Naive thymus-derived CD8-positive, alpha-beta T cell (primary cell): Measurements from ENCODE around the gene DNAJC15. TPM values are rescaled to one million over a fixed set of nuclear protein-coding genes. Genes with fewer than 3 reads are reported as not detected.
"Not testable (repeated sequence)": the region's sequence is repeated elsewhere in the genome, so short reads cannot be mapped to it uniquely, and the experiment has no call there.

Experiments used
- ATAC-seq, 2 donors: fragments of 150-1000 bp; cut with Tn5 transposase in 1 of 2; sonication (Bioruptor Pico), chemical (Tn5 transposase) in 1 of 2; 1 replicate in 1 of 2; 2 replicates in 1 of 2; pipeline ENCODE4 v1.10.0; 2021; ENCODE audit warnings: mild to moderate bottlenecking in 2 of 2, moderate library complexity in 2 of 2
- POLR2A ChIA-PET: fragments of 350-600 bp; sonication (Branson Sonifier 250); formaldehyde crosslinking; loops from one replicate; lab custom pipeline; 2021; ENCODE audit warnings: antibody characterized with exemption; lab: Charles Lee
- DNase-seq, 10 donors: peaks; one replicate each; pipeline versions ENCODE4 v3.0.0 to v3.0.0-alpha.2; 2020 to 2022
- H3K27ac Mint-ChIP-seq, 10 donors: one replicate each; pipeline ENCODE4 v1.8.0; 2020 to 2022; ENCODE audit warnings: mild to moderate bottlenecking in 10 of 10, mixed read lengths in 10 of 10, moderate library complexity in 4 of 10, inconsistent platforms in 1 of 10
- H3K27me3 Mint-ChIP-seq, 5 donors: one replicate each; pipeline ENCODE4 v1.8.0; 2021 to 2022; ENCODE audit warnings: mixed read lengths in 5 of 5
- H3K36me3 Mint-ChIP-seq, 3 donors: one replicate each; pipeline ENCODE4 v1.8.0; 2020 to 2022; ENCODE audit warnings: mixed read lengths in 3 of 3, mild to moderate bottlenecking in 2 of 3, inconsistent platforms in 1 of 3
- H3K4me1 Mint-ChIP-seq, 4 donors: one replicate each; pipeline ENCODE4 v1.8.0; 2021 to 2022; ENCODE audit warnings: mixed read lengths in 4 of 4
- H3K4me3 Mint-ChIP-seq, 10 donors: one replicate each; pipeline ENCODE4 v1.8.0; 2020 to 2022; ENCODE audit warnings: mild to moderate bottlenecking in 10 of 10, mixed read lengths in 10 of 10, moderate library complexity in 6 of 10, inconsistent platforms in 1 of 10
- H3K9me3 Mint-ChIP-seq, 9 donors: one replicate each; pipeline ENCODE4 v1.8.0; 2020 to 2022; ENCODE audit warnings: mixed read lengths in 9 of 9, mild to moderate bottlenecking in 3 of 9, inconsistent platforms in 1 of 9, moderate library complexity in 1 of 9
- polyA plus RNA-seq, 3 donors: library from polyadenylated mRNA; unstranded; fragments of 300-500 nt; fragmentation: Illumina TruSeq; gene quantifications; one replicate each; pipeline ENCODE4 v1.2.3, GENCODE V29; 2021
- total RNA-seq, 8 experiments: library from RNA in 2 of 8; stranded (reverse) in 2 of 8; gene quantifications; one replicate each; pipeline ENCODE4 v1.2.3 and lab custom pipeline; 2021 to 2026

Gene DNAJC15
- total and polyA plus RNA-seq, 5 experiments from 2014 or later: 9.5 to 26.5 (median 12.7) TPM

DNA sequence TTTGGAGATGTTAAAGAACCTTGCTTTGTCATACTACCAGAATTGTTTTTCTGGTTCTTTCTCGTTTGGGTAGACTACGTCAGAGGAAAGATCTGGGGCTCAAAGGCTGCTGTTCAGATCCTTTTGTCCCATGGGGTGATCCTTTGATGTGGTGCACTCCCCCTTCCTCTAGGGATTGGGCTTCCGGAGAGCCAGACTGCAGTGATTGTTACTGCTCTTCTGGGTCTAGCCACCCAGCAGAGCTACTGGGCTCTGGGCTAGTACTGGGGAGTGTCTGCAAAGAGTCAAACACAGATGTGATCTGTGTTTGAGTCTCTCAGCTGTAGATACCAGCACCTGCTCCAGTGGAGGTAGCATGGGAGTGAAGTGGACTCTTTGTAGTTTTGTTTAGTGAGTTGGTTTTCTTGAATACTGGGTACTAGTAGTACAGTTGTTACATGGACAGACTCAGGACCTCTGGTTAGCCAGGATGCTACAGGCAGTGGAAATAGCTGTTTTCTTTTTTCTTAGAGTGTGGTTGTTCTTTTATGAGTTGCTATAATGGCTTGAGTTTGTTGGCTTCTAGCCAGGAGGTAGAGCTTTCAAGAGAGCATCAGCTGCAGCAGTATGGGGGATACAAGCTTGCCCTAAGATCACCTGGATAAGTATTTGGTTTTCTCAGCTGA is 34.4 kb downstream of the DNAJC15 start:
- ATAC-seq (peak; percentile 80), DNase-seq (peak in 9 of 10 donors; percentile 34 to 79 (median 71))
- Mint-ChIP-seq H3K4me1 (peaks cover 30 to 52% (median 42%) of the 10 kb centered on the region in 4 donors), H3K27me3 (no peaks in the 10 kb centered on the region), H3K9me3 (peaks cover 0 to 7% (median 0%) of the 10 kb centered on the region in 9 donors), H3K36me3 (peaks cover 0 to 15% (median 6%) of the 10 kb centered on the region in 3 donors), H3K4me3 (peak overlapping the region in 9 of 10 donors; percentile 34 to 77 (median 66)), H3K27ac (peak overlapping the region in 9 of 10 donors; percentile 76 to 96 (median 91))
- POLR2A ChIA-PET: interaction anchor here (0.8 to 4.1 kb wide), 2 partner anchors 26 to 66 kb away, joined by 3 to 26 read pairs; partner anchors contain the start of gene EPSTI1

DNA sequence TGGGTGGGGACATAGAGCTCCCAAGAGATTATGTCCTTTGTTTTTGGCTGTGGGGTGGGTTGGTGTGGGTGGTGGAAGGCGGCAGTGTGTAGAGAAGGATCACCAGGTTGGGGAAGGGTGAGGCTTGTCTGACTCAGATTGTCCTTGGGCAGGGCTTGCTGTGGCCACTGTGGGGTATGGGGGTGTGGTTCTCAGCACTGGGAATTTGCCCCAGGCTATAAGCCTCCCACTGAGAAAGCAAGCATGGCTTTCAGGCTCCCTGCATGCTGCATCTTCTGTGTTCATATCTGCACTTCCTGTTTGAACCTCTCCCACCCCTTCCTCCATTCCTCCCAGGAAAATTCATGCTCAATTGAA is 34.9 kb downstream of the DNAJC15 start:
- POLR2A ChIA-PET: interaction anchor here (0.8 to 4.1 kb wide), 2 partner anchors 27 to 66 kb away, joined by 3 to 26 read pairs; partner anchors contain the start of gene EPSTI1
- DNase-seq (peak in 1 of 10 donors; percentile 6), ATAC-seq (peak in 1 of 2 donors; percentile 15)
- Mint-ChIP-seq H3K27me3 (no peaks in the 10 kb centered on the region), H3K36me3 (peaks cover 0 to 12% (median 6%) of the 10 kb centered on the region in 3 donors), H3K4me1 (peaks cover 29 to 52% (median 40%) of the 10 kb centered on the region in 4 donors), H3K9me3 (peaks cover 0 to 2% (median 0%) of the 10 kb centered on the region in 9 donors), H3K27ac (peak overlapping the region in 9 of 10 donors; percentile 80 to 96 (median 91)), H3K4me3 (peak overlapping the region in 9 of 10 donors; percentile 17 to 77 (median 59))

DNA sequence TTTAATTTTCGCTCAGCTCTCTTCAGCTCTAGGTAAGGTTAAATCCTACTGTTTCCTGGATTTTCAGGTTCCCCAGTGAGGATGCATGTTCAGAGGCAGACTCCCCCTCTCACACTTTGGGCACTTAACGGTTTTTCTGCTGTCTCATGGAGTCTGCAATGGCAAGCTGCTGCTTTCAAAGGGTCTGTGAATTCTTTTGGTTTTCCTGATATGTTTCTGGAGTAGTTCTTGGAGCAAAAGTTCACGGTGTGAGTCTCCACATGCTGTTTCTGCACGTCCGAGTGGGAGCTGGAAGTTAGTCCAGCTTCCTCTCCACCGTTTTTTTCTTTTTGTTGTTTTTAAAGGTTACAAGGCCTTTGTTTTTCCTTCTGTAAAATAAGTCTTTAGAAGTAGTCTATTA is 35.4 kb downstream of the DNAJC15 start:
- POLR2A ChIA-PET: no interaction called here
- Mint-ChIP-seq H3K4me3 (peak overlapping the region in 1 of 10 donors; percentile 13), H3K27ac (peak overlapping the region in 8 of 10 donors; percentile 15 to 96 (median 88))

DNA sequence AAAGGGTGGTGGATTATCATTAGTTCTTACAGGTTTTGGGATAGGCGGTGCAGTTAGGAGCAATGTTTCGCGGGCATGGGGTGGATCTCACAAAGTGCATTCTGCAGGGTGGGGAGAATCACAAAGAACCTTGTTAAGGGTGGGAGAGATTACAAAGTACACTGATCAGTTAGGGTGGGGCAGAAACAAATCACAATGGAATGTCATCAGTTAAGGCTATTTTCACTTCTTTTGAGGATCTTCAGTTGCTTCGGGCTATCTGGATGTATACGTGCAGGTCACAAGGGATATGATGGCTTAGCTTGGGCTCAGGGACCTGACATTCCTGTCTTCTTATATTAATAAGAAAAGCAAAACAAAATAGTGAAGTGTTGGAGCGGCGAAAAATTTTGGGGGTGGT is 36.4 kb downstream of the DNAJC15 start:
- DNase-seq, H3K9me3 Mint-ChIP-seq, H3K4me3 Mint-ChIP-seq, POLR2A ChIA-PET, H3K27me3 Mint-ChIP-seq, ATAC-seq: not testable (repeated sequence)
- Mint-ChIP-seq H3K27ac (peak overlapping the region in 6 of 10 donors; percentile 5 to 79 (median 49)), H3K36me3 (peaks cover 0 to 10% (median 10%) of the 10 kb centered on the region in 3 donors), H3K4me1 (peaks cover 29 to 55% (median 40%) of the 10 kb centered on the region in 4 donors)

More for the DNA sequence above, 35.4 kb downstream of the DNAJC15 start:
- Mint-ChIP-seq H3K36me3 (peaks cover 0 to 10% (median 6%) of the 10 kb centered on the region in 3 donors), H3K4me1 (peaks cover 27 to 52% (median 40%) of the 10 kb centered on the region in 4 donors), H3K27me3 (no peaks in the 10 kb centered on the region), H3K9me3 (no peaks in the 10 kb centered on the region)
- ATAC-seq: no peak
- no peak for DNase-seq

DNA sequence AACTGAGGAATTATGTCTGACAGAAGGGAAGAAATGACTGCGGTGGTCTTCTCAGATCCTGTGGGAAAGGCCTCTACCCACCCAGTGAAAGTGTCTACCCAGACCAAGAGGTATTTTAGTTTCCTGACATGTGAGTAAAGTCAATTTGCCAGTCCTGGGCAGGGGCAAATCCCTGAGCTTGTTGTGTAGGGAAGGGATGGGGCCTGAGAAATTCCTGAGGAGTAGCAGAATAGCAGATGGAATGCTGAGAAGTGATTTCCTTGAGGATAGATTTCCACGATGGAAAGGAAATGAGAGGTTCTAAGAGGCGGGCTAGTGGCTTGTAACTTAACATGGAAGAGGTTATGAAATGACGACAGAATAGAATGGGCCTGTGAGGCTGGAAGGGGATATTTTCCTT is 37.4 kb downstream of the DNAJC15 start:
- H3K4me1 Mint-ChIP-seq: peaks cover 29 to 55% (median 40%) of the 10 kb centered on the region in 4 donors
- DNase-seq, ATAC-seq, H3K27me3 Mint-ChIP-seq, POLR2A ChIA-PET, H3K9me3 Mint-ChIP-seq, H3K4me3 Mint-ChIP-seq: not testable (repeated sequence)
- peak overlapping the region in 3 of 10 donors; percentile 49 to 65 (median 58) for H3K27ac Mint-ChIP-seq
- peaks cover 0 to 10% (median 10%) of the 10 kb centered on the region in 3 donors for H3K36me3 Mint-ChIP-seq

DNA sequence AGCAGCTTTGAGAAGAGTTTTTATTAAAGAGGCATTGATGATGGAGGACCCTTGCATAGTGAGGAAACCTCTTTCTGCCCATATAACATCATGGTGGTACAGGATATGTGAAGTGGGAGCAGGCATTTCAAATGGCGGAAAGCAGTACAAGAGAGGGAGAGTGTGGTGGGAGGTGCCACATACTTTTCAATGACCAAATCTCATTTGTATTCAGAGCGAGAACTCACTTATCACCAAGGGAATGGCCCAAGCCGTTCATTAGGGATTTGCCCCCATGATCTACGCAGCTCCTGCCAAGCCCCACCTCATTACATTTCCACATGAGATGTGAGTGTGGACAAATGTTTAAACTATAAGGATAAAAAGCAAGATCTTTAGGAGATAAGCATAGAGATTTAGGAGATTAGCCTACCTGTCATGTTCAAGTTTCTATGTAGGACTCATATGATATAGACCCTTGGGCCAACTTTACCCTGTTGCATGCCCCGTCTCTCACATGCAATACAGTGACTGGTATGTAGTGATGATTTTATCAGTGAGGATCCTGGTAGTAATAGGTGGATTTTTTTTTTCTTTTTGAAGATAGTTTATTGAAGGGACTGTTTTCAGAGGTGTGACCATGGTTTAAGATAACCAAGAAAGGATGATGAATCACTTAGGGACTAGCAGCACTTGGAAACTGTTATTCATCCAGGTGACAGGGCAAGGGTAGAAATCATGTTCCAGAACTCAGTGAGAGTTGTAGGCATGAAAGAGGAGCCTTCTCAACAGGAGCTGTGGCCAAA is 38.3 kb downstream of the DNAJC15 start:
- H3K9me3 Mint-ChIP-seq: no peaks in the 10 kb centered on the region
- H3K36me3 Mint-ChIP-seq: peaks cover 0 to 18% (median 15%) of the 10 kb centered on the region in 3 donors
- DNase-seq: no peak
- peaks cover 23 to 49% (median 37%) of the 10 kb centered on the region in 4 donors for H3K4me1 Mint-ChIP-seq
- POLR2A ChIA-PET: no interaction called here
- peak overlapping the region in 4 of 10 donors; percentile 7 to 63 (median 35) for H3K27ac Mint-ChIP-seq
- no peak overlapping the region for H3K4me3 Mint-ChIP-seq
- H3K27me3 Mint-ChIP-seq: no peaks in the 10 kb centered on the region
- ATAC-seq: no peak

DNA sequence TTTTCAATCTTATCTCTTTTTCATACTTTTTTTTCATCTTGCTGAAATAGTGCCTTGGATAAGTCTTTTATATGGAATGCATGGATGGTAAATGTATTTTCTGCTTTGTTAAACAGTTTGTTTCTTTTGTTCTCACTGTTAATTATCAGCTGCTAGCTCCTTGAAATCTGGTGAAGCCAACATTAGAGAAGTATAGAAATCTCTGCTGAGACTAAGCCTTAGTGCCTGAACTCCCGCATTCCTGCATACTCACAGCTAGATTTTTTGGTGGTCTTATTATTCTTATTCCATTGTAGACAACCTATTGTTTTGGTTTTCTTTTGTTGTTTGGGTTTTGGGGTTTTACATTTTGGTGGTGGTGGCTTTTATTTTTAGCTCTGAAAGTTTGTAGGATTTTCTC is 48.4 kb downstream of the DNAJC15 start:
- ATAC-seq: no peak
- peaks cover 12 to 35% (median 29%) of the 10 kb centered on the region in 4 donors for H3K4me1 Mint-ChIP-seq
- no peaks in the 10 kb centered on the region for H3K27me3 Mint-ChIP-seq
- no peak overlapping the region for H3K4me3 Mint-ChIP-seq
- peak overlapping the region in 5 of 10 donors; percentile 8 to 61 (median 21) for H3K27ac Mint-ChIP-seq
- POLR2A ChIA-PET: no interaction called here
- peaks cover 10 to 40% (median 17%) of the 10 kb centered on the region in 3 donors for H3K36me3 Mint-ChIP-seq
- DNase-seq: no peak
- peaks cover 0 to 1% (median 0%) of the 10 kb centered on the region in 9 donors for H3K9me3 Mint-ChIP-seq

DNA sequence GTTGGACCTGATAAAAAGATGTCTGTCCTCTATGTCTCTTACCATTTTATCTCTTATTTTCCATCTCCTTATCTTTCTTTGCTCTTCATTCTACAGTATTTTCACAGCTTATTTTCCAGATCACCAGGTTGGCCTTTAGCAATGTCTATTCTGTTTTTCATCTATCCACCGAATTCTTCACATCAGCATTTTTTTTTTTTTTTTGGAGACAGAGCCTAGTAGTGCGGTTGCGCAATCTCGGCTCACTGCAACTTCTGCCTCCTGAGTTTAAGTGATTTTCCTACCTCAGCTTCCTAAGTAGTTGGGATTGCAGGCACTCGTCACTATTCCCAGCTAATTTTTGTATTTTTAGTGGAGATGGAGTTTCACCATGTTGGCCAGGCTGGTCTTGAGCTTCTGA is 49.0 kb downstream of the DNAJC15 start:
- peaks cover 10 to 38% (median 17%) of the 10 kb centered on the region in 3 donors for H3K36me3 Mint-ChIP-seq
- DNase-seq (no peak), ATAC-seq (no peak)
- POLR2A ChIA-PET: no interaction called here
- peak overlapping the region in 5 of 10 donors; percentile 6 to 61 (median 31) for H3K27ac Mint-ChIP-seq
- H3K27me3 Mint-ChIP-seq: no peaks in the 10 kb centered on the region
- H3K4me3 Mint-ChIP-seq: no peak overlapping the region
- peaks cover 0 to 1% (median 0%) of the 10 kb centered on the region in 9 donors for H3K9me3 Mint-ChIP-seq
- peaks cover 12 to 38% (median 33%) of the 10 kb centered on the region in 4 donors for H3K4me1 Mint-ChIP-seq

DNA sequence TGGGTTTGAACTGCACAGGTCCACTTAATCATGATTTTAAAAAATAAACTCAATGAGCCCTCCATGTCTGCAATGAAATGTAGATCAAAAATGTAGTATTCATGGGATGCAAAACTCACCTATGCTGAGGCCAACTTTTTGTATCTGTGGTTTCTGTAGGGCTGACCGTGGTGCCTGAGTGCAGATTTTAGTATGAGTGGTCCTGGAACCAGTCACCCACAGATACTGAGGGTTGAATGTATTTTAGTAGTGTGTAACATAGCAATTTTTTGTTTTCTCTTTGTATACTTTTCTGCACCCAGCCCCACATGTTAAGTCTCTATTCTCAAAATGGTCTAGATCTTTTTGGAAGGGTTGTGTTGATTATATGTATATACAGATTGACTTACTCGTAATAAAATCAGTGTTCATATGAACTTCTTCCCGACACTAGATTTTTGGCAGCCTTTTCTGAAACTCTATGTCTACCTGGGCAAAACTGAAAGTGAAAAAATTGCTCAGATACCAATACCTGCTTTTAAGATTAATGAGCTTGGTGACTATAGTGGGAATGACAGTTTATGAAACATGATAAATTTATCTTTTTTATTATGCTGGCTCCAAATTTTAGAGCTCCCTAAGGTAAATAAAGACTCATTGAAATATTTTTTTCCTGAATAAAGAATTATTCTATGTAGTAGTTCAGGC is 51.6 kb downstream of the DNAJC15 start:
- Mint-ChIP-seq H3K27ac (peak overlapping the region in 7 of 10 donors; percentile 1 to 75 (median 31)), H3K4me1 (peaks cover 12 to 38% (median 36%) of the 10 kb centered on the region in 4 donors), H3K9me3 (peaks cover 0 to 1% (median 0%) of the 10 kb centered on the region in 9 donors), H3K27me3 (no peaks in the 10 kb centered on the region), H3K36me3 (peaks cover 11 to 32% (median 19%) of the 10 kb centered on the region in 3 donors), H3K4me3 (peak overlapping the region in 4 of 10 donors; percentile 16 to 42 (median 36))
- DNase-seq (no peak), ATAC-seq (no peak)
- POLR2A ChIA-PET: no interaction called here

DNA sequence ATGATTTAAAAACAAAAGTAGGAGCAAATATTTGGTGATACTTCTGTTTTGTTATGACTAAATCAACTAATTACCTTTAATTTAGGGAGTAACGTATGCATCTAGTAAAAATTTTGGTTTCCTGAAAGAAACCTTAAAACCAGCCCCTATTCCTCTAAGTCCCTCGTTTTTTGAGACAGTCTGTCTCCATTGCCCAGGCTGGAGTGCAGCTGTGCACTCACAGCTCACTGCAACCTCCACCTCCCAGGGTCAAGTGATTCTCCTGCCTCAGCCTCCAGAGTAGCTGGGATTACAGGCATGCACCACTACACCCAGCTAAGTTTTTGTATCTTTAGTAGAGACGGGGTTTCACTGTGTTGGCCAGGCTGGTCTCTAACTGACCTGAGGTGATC is 52.1 kb downstream of the DNAJC15 start:
- Mint-ChIP-seq H3K4me1 (peaks cover 12 to 38% (median 36%) of the 10 kb centered on the region in 4 donors), H3K27ac (peak overlapping the region in 1 of 10 donors; percentile 27), H3K36me3 (peaks cover 17 to 33% (median 23%) of the 10 kb centered on the region in 3 donors)
- H3K4me3 Mint-ChIP-seq, H3K9me3 Mint-ChIP-seq, ATAC-seq, H3K27me3 Mint-ChIP-seq, POLR2A ChIA-PET, DNase-seq: not testable (repeated sequence)

DNA sequence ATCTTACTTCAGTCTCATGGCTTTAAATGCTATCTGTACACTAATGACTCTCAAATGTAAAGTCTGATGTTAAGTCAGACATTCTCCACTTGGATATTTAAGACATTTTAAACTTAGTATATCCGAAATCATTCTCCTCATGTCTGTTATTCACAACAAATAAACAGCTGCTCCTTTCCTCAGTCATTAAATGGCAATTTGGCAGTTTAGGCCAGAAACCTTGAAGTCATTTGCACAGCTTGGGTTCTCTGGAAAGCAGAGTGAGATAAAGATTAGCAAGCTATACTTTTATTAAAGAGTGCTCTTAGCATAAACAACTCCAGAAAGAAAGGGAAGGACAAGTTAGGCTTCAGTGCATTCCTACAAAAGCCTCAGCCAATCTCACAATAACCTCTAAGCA is 53.7 kb downstream of the DNAJC15 start:
- DNase-seq: no peak
- Mint-ChIP-seq H3K4me3 (no peak overlapping the region), H3K27me3 (no peaks in the 10 kb centered on the region), H3K9me3 (peaks cover 0 to 5% (median 0%) of the 10 kb centered on the region in 9 donors), H3K36me3 (peaks cover 20 to 36% (median 30%) of the 10 kb centered on the region in 3 donors), H3K4me1 (peaks cover 11 to 38% (median 35%) of the 10 kb centered on the region in 4 donors), H3K27ac (peak overlapping the region in 3 of 10 donors; percentile 20 to 77 (median 26))
- no peak for ATAC-seq
- POLR2A ChIA-PET: no interaction called here

DNA sequence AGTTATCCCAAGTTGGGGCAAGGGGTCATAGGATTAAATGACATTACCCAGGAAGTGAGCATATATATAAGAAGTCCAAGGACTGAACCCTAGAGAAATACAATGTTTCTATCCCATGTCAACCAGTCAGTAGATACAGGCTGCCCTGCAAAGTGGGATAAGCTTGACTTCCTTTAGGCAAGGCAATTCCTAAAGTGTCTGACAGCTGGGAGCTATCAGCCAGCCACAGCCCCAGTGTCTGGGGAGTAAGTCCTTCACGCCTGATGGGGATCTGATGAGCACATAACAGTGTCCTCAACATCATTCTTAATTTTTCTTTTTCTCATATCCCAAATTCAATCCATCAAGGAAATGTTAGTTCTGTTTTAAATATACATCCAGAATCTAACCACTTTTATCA is 54.1 kb downstream of the DNAJC15 start:
- H3K27ac Mint-ChIP-seq: peak overlapping the region in 4 of 10 donors; percentile 11 to 81 (median 50)
- no peak overlapping the region for H3K4me3 Mint-ChIP-seq
- DNase-seq: no peak
- peaks cover 0 to 5% (median 0%) of the 10 kb centered on the region in 9 donors for H3K9me3 Mint-ChIP-seq
- H3K27me3 Mint-ChIP-seq: no peaks in the 10 kb centered on the region
- peaks cover 9 to 35% (median 32%) of the 10 kb centered on the region in 4 donors for H3K4me1 Mint-ChIP-seq
- no peak for ATAC-seq
- POLR2A ChIA-PET: no interaction called here
- H3K36me3 Mint-ChIP-seq: peaks cover 20 to 33% (median 27%) of the 10 kb centered on the region in 3 donors
